Measurements from ENCODE around the gene ABI3BP. TPM values are rescaled to one million over a fixed set of nuclear protein-coding genes. Genes with fewer than 3 reads are reported as not detected.
A peak's percentile ranks its signal among the peaks of the same experiment; 100 is the strongest.

ABI3BP gene
- total RNA-seq, 1 experiment from 2014 or later: 0.28 TPM

DNA sequence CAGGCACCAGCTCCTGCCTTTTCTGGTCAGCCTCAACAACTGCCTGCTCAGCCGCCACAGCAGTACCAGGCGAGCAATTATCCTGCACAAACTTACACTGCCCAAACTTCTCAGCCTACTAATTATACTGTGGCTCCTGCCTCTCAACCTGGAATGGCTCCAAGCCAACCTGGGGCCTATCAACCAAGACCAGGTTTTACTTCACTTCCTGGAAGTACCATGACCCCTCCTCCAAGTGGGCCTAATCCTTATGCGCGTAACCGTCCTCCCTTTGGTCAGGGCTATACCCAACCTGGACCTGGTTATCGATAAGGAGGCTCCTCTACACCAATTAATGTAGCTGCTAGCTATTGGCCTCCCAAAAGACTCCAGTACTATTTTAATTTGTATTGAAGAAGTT, 245.0 kb downstream of the ABI3BP start:
- Histone ChIP-seq H3K23ac (ENCODE audit: insufficient read length, low read depth, low read length) (no peak overlapping the region), H3K18ac (ENCODE audit: insufficient read length, low read depth, low read length) (no peak overlapping the region), H3K4me1 (ENCODE audit: insufficient read depth, low read length) (peaks cover 1% of the 10 kb centered on the region; the same call in 1 of the 2 replicates), H3K23me2 (ENCODE audit: insufficient read length, low read depth, low read length, poor library complexity, severe bottlenecking) (no peaks in the 10 kb centered on the region), H4K91ac (ENCODE audit: insufficient read length, low read depth, low read length) (no peak overlapping the region), H3K79me1 (ENCODE audit: insufficient read depth, low read depth, low read length, poor library complexity, severe bottlenecking) (no peaks in the 10 kb centered on the region), H2BK12ac (ENCODE audit: insufficient read length, low read depth, low read length) (no peak overlapping the region), H4K5ac (ENCODE audit: insufficient read length, low read depth, low read length) (no peak overlapping the region), H4K8ac (replicated peaks; ENCODE audit: insufficient read length, low read depth, low read length) (no peak overlapping the region), H3K9ac (ENCODE audit: extremely low read depth, insufficient read length, low read length) (no peak overlapping the region), H3K79me2 (ENCODE audit: insufficient read depth, low read length) (no peaks in the 10 kb centered on the region), H4K20me1 (ENCODE audit: control insufficient read depth, insufficient read depth, insufficient read length) (no peaks in the 10 kb centered on the region), H3K4me2 (ENCODE audit: insufficient read depth, insufficient read length, low read length) (no peak overlapping the region), H3K56ac (ENCODE audit: insufficient read length, low read depth, low read length) (no peak overlapping the region), H3K14ac (ENCODE audit: insufficient read depth, low read length) (no peak overlapping the region), H3K9me3 (ENCODE audit: control insufficient read depth, low read depth, low read length) (no peaks in the 10 kb centered on the region), H3K4ac (ENCODE audit: low read depth, low read length) (no peak overlapping the region), H2BK5ac (ENCODE audit: insufficient read length, low read length) (no peak overlapping the region), H2BK120ac (ENCODE audit: low read depth, low read length, poor library complexity, severe bottlenecking) (no peak overlapping the region), H2BK15ac (ENCODE audit: low read depth, low read length) (no peak overlapping the region), H3K27ac (ENCODE audit: insufficient read length, low read depth, low read length) (no peak overlapping the region), H3K27me3 (ENCODE audit: insufficient read depth, low read length) (no peaks in the 10 kb centered on the region), H2AK5ac (ENCODE audit: insufficient read length, low read length) (no peak overlapping the region), H3T11ph (ENCODE audit: low read length) (no peak overlapping the region), H2BK20ac (ENCODE audit: low read depth, low read length, poor library complexity, severe bottlenecking) (no peak overlapping the region), H2AFZ (ENCODE audit: low read length) (no peak overlapping the region)
- Mint-ChIP-seq H3K4me1 (peaks cover 22 to 35% of the 10 kb centered on the region in 2 experiments), H3K27ac (peak overlapping the region in 2 of 3 experiments; percentile 13 to 70; a peak in 2 of 7 replicates), H3K36me3 (ENCODE audit: insufficient read depth in 1 of 3, low read depth in 3 of 3) (peaks cover 16 to 55% (median 50%) of the 10 kb centered on the region in 3 experiments; a peak in 6 of 7 replicates), H3K9me3 (no peaks in the 10 kb centered on the region), H3K4me3 (no peak overlapping the region), H3K27me3 (ENCODE audit: low read depth) (no peaks in the 10 kb centered on the region)
- no peak for DNase-seq
- WGBS (ENCODE audit: extremely low coverage, insufficient read length, low lambda C conversion rate): no CpG with 5 or more reads among the region's 6 CpGs
- TF ChIP-seq, protein P1, sequence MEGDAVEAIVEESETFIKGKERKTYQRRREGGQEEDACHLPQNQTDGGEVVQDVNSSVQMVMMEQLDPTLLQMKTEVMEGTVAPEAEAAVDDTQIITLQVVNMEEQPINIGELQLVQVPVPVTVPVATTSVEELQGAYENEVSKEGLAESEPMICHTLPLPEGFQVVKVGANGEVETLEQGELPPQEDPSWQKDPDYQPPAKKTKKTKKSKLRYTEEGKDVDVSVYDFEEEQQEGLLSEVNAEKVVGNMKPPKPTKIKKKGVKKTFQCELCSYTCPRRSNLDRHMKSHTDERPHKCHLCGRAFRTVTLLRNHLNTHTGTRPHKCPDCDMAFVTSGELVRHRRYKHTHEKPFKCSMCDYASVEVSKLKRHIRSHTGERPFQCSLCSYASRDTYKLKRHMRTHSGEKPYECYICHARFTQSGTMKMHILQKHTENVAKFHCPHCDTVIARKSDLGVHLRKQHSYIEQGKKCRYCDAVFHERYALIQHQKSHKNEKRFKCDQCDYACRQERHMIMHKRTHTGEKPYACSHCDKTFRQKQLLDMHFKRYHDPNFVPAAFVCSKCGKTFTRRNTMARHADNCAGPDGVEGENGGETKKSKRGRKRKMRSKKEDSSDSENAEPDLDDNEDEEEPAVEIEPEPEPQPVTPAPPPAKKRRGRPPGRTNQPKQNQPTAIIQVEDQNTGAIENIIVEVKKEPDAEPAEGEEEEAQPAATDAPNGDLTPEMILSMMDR (conservative IDR thresholded peaks at IDR 0.05): no peak

Data from H9 (cell line).